ENCODE results near the gene BUD31.

Gene BUD31

DNA sequence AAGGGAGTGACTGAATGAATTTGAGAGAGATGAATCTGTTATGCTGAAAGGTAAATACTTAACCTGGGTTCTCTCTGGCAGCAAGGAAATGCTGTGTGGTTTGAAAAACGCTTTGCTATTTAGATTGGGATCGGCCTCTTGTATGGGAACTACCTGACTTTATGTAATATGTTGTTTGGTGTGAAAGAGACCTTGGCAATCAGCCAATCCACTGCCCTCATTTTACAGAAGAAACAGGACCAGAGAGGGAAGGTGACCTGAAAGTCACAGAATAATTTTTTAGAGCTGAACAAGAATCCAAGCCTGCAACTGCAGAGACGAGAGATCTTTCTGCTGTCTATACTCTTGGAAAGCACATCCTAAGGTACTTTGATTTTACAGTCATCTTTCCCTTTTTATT is 1.0 kb downstream of the BUD31 start:
- Histone ChIP-seq H3K4me1 (ENCODE audit: control insufficient read depth, insufficient read depth, low read length) (peaks cover 2% of the 10 kb centered on the region; the same call in 1 of the 2 replicates), H3K36me3 (ENCODE audit: control insufficient read depth in 2 of 2, insufficient read depth in 1 of 2, low read length in 2 of 2) (peaks cover 41 to 52% of the 10 kb centered on the region in 2 experiments), H3K4me3 (ENCODE audit: low read depth, low read length) (peak overlapping the region; percentile 92), H3K9me3 (ENCODE audit: control insufficient read depth, insufficient read depth, low read depth, low read length) (no peaks in the 10 kb centered on the region), H3K27ac (ENCODE audit: extremely low read depth, low read depth, low read length) (no peak overlapping the region)
- POLR2A ChIA-PET = interaction anchor here (0.5 to 3.3 kb wide), 5 partner anchors 8 to 84 kb away, joined by 3 to 36 read pairs (median 9); partner anchors contain the start of genes ARPC1A, CPSF4 and PTCD1
- CTCF ChIA-PET = interaction anchor here (0.6 to 1.0 kb wide), 2 partner anchors 11 to 326 kb away, joined by 3 read pairs; no protein-coding TSS in a partner anchor
- TF ChIP-seq KLF10 (tag by site-specific recombination; IDR thresholded peaks at IDR 0.05) (0 out of 2 replicates have a peak, but pooled peaks have one; percentile 35), ZNF473 (tag by site-specific recombination; IDR thresholded peaks at IDR 0.05) (no peak)
- TF ChIP-seq, protein P1, sequence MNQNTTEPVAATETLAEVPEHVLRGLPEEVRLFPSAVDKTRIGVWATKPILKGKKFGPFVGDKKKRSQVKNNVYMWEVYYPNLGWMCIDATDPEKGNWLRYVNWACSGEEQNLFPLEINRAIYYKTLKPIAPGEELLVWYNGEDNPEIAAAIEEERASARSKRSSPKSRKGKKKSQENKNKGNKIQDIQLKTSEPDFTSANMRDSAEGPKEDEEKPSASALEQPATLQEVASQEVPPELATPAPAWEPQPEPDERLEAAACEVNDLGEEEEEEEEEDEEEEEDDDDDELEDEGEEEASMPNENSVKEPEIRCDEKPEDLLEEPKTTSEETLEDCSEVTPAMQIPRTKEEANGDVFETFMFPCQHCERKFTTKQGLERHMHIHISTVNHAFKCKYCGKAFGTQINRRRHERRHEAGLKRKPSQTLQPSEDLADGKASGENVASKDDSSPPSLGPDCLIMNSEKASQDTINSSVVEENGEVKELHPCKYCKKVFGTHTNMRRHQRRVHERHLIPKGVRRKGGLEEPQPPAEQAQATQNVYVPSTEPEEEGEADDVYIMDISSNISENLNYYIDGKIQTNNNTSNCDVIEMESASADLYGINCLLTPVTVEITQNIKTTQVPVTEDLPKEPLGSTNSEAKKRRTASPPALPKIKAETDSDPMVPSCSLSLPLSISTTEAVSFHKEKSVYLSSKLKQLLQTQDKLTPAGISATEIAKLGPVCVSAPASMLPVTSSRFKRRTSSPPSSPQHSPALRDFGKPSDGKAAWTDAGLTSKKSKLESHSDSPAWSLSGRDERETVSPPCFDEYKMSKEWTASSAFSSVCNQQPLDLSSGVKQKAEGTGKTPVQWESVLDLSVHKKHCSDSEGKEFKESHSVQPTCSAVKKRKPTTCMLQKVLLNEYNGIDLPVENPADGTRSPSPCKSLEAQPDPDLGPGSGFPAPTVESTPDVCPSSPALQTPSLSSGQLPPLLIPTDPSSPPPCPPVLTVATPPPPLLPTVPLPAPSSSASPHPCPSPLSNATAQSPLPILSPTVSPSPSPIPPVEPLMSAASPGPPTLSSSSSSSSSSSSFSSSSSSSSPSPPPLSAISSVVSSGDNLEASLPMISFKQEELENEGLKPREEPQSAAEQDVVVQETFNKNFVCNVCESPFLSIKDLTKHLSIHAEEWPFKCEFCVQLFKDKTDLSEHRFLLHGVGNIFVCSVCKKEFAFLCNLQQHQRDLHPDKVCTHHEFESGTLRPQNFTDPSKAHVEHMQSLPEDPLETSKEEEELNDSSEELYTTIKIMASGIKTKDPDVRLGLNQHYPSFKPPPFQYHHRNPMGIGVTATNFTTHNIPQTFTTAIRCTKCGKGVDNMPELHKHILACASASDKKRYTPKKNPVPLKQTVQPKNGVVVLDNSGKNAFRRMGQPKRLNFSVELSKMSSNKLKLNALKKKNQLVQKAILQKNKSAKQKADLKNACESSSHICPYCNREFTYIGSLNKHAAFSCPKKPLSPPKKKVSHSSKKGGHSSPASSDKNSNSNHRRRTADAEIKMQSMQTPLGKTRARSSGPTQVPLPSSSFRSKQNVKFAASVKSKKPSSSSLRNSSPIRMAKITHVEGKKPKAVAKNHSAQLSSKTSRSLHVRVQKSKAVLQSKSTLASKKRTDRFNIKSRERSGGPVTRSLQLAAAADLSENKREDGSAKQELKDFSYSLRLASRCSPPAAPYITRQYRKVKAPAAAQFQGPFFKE (tag by site-specific recombination; IDR thresholded peaks at IDR 0.05; ENCODE audit: borderline replicate concordance) = no peak

DNA sequence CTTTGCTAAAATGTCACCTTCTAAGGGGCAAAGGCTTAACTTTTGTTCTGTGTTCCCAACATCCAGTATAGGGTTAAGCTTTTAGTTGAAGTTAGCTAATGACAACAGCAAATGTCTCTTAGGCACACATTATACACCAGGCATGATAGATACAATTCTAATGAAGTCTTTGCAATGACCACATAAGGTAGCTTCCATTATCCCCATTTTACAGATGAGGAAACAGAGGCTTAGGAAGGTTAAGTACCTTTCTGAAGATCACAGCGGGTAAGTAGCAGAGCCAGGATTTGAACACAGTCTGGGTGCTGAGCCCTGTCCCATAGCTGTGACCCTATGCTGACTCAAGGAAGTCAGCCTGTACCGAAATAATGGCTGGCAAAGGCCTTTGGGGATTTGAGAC is 1.9 kb downstream of the BUD31 start:
- ChIA-PET CTCF (interaction anchor here (0.6 to 1.0 kb wide), 3 partner anchors 11 to 372 kb away, joined by 3 read pairs; no protein-coding TSS in a partner anchor), POLR2A (interaction anchor here (3.3 kb wide), 1 partner anchor 11 kb away, joined by 36 read pairs; no protein-coding TSS in a partner anchor)
- no peak overlapping the region for H3K4me3 ChIP-seq (ENCODE audit: low read depth, low read length)
- H3K9me3 ChIP-seq (ENCODE audit: control insufficient read depth, insufficient read depth, low read depth, low read length) = no peaks in the 10 kb centered on the region
- H3K4me1 ChIP-seq (ENCODE audit: control insufficient read depth, insufficient read depth, low read length) = peaks cover 2% of the 10 kb centered on the region; the same call in 1 of the 2 replicates
- H3K27ac ChIP-seq (ENCODE audit: extremely low read depth, low read depth, low read length) = no peak overlapping the region
- H3K36me3 ChIP-seq (ENCODE audit: control insufficient read depth in 2 of 2, insufficient read depth in 1 of 2, low read length in 2 of 2) = peaks cover 41 to 53% of the 10 kb centered on the region in 2 experiments
- TF ChIP-seq ZNF571 (tag by site-specific recombination; IDR thresholded peaks at IDR 0.05) = no peak
- TF ChIP-seq ZNF24 (tag by site-specific recombination; IDR thresholded peaks at IDR 0.05) = no peak
- no peak for TF ChIP-seq ZSCAN23 (tag by site-specific recombination; IDR thresholded peaks at IDR 0.05)
- TF ChIP-seq ZNF174 (tag by site-specific recombination; IDR thresholded peaks at IDR 0.05) = no peak
- TF ChIP-seq FEZF1 (tag by site-specific recombination; IDR thresholded peaks at IDR 0.05) = no peak
- TF ChIP-seq KLF7 (tag by site-specific recombination; IDR thresholded peaks at IDR 0.05; ENCODE audit: borderline replicate concordance) = no peak
- no peak for TF ChIP-seq ZNF610 (tag by site-specific recombination; IDR thresholded peaks at IDR 0.05; ENCODE audit: borderline replicate concordance)
- no peak for TF ChIP-seq MEIS1 (CRISPR knock-in tag; IDR thresholded peaks at IDR 0.05; ENCODE audit: borderline replicate concordance)
- TF ChIP-seq ZNF114 (tag by site-specific recombination; IDR thresholded peaks at IDR 0.05) = no peak
- TF ChIP-seq ZBTB8A (tag by site-specific recombination; IDR thresholded peaks at IDR 0.05) = no peak
- no peak for TF ChIP-seq ZIC2 (tag by site-specific recombination; IDR thresholded peaks at IDR 0.05)
- no peak for TF ChIP-seq ZNF664 (tag by site-specific recombination; IDR thresholded peaks at IDR 0.05)
- no peak for TF ChIP-seq ZNF350 (tag by site-specific recombination; IDR thresholded peaks at IDR 0.05)
- TF ChIP-seq ZFP69B (tag by site-specific recombination; IDR thresholded peaks at IDR 0.05) = no peak

Data from HEK293 (cell line).